ENCODE measurements around the gene HCRTR1. TPM values are rescaled to one million over a fixed set of nuclear protein-coding genes. Genes with fewer than 3 reads are reported as not detected.
A peak's percentile ranks its signal among the peaks of the same experiment; 100 is the strongest.

Gene HCRTR1
- total and polyA plus RNA-seq, 11 donors, result 0.21 to 0.82 (median 0.30) TPM; not detected in 4

DNA sequence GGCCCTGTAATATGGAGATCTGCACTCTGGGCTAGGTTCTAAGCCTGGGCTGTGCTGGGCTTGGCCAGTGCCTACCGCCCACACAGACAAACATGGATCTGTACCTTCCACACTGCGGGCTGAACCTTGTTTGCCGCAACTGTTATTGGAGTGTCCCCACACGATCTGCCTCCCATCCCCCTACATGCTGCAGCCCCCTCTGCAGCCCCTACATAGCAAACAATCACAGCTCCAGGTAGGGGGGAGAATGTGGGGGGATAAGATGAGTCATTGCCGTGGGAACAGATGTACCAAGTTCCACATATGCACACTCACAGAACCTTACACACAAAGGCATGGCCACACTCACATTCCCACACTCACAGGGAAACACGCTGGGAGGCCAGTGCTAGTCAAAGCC is 2.1 kb upstream of the HCRTR1 start:
- ATAC-seq, result no peak

DNA sequence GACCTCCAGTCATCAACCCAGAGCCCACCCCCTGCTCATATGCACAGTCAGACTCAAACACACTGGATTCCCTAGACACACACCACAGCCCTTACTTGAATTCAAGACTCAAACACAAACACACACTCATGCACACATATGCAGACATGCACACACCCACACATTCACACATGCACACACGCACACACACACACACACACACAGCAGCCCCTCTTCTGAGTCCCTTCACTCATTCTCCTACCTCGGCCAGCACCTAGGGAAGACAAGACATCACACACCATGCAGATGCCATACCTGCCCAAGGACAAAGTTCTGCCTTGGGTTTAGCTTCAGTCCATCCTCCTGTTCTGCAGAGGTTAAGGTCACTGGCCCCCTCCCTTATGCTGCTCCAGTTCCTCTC is 1.6 kb upstream of the HCRTR1 start:
- Histone ChIP-seq H3K4me1 (peaks cover 0 to 31% (median 10%) of the 10 kb centered on the region in 12 donors), H3K4me3 (no peak overlapping the region), H3K36me3 (no peaks in the 10 kb centered on the region), H3K9me3 (no peaks in the 10 kb centered on the region), H3K27me3 (peaks cover 0 to 29% (median 4%) of the 10 kb centered on the region in 9 donors), H3K27ac (no peak overlapping the region)
- WGBS, 4 donors, result 77 to 92% (median 87%) methylated on average over 2 of the region's 2 CpGs
- ATAC-seq (no peak), DNase-seq (no peak)
- intact Hi-C loops (cut with DNase I), result no loop called here
- no peak for TF ChIP-seq POLR2A (IDR thresholded peaks at IDR 0.05)
- TF ChIP-seq, protein P1, sequence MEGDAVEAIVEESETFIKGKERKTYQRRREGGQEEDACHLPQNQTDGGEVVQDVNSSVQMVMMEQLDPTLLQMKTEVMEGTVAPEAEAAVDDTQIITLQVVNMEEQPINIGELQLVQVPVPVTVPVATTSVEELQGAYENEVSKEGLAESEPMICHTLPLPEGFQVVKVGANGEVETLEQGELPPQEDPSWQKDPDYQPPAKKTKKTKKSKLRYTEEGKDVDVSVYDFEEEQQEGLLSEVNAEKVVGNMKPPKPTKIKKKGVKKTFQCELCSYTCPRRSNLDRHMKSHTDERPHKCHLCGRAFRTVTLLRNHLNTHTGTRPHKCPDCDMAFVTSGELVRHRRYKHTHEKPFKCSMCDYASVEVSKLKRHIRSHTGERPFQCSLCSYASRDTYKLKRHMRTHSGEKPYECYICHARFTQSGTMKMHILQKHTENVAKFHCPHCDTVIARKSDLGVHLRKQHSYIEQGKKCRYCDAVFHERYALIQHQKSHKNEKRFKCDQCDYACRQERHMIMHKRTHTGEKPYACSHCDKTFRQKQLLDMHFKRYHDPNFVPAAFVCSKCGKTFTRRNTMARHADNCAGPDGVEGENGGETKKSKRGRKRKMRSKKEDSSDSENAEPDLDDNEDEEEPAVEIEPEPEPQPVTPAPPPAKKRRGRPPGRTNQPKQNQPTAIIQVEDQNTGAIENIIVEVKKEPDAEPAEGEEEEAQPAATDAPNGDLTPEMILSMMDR (IDR thresholded peaks at IDR 0.05), result no peak

More for the DNA sequence above, 2.1 kb upstream of the HCRTR1 start:
- Histone ChIP-seq H3K9me3 (no peaks in the 10 kb centered on the region), H3K36me3 (no peaks in the 10 kb centered on the region), H3K27me3 (peaks cover 0 to 29% (median 4%) of the 10 kb centered on the region in 9 donors), H3K27ac (no peak overlapping the region), H3K4me3 (no peak overlapping the region), H3K4me1 (peaks cover 0 to 31% (median 10%) of the 10 kb centered on the region in 12 donors)
- WGBS, 4 donors, result 95 to 100% (median 96%) methylated on average over 6 of the region's 6 CpGs
- DNase-seq, result no peak
- TF ChIP-seq, protein P1 (IDR thresholded peaks at IDR 0.05), result no peak
- TF ChIP-seq POLR2A (IDR thresholded peaks at IDR 0.05), result no peak
- intact Hi-C loops (cut with DNase I), result no loop called here

DNA sequence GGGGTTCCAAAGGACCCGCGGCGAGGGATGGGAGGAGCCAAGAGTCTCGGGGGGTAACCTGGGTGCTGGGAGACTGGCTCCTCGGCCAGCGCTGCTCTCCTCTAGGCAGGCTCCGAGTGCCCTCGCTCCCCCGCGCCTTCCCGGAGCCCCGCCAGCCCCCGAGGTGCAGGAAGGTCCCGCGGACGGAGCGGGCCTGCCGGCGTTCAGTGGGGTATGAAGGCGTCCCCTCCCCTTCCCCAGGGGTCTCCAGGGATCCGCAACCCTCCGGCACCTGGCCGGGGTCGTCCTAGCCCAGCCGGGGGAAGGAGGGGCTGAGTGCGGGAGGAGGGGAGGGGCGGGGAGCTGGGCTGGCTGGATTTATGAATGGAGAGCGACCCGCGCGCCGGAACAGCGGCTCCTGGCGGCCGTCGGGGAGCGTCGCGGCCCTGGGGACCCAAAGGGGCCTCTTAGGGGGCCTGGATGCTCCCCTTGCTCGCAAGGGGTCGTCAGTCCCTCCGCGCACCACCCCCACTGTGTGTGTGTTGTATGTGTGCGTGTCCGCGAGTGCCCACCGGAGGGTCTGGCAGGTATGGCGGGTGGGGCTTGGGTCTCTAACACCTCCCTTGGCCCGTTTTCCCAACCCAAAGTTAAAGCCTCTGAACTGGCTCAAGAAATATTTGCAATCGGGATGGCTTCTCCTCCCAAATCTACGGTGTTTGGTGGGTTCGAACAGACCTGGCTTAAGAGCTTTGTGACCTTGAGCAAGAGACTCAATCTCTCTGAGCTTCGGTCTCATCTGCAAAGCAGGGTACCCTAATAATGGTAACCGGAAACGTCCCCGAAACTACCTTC is 642 bp downstream of the HCRTR1 start:
- H3K27me3 ChIP-seq, result peaks cover 0 to 29% (median 4%) of the 10 kb centered on the region in 9 donors
- ATAC-seq (peak in 3 of 4 donors; percentile 37 to 63 (median 53)), DNase-seq (peak in 4 of 5 donors; percentile 41 to 69 (median 52))
- intact Hi-C loops (cut with DNase I), result loop anchor here in 2 of 10 donors (1.0 kb wide), 1 partner anchor 54 kb away; no protein-coding TSS in a partner anchor
- peak overlapping the region; percentile 39 to 79 (median 64) for H3K4me3 ChIP-seq
- no peaks in the 10 kb centered on the region for H3K36me3 ChIP-seq
- peak overlapping the region in 4 of 12 donors; percentile 12 to 60 (median 56) for H3K27ac ChIP-seq
- peaks cover 3 to 48% (median 17%) of the 10 kb centered on the region in 12 donors for H3K4me1 ChIP-seq
- TF ChIP-seq POLR2A (IDR thresholded peaks at IDR 0.05), result no peak
- TF ChIP-seq, protein P1 (IDR thresholded peaks at IDR 0.05), result peak; percentile 76 to 93 (median 86)
- no peaks in the 10 kb centered on the region for H3K9me3 ChIP-seq
- 11 to 33% (median 14%) methylated on average over 20 to 56 of the region's 56 CpGs for WGBS, 4 donors

All from heart left ventricle (tissue), 16 donors.